ENCODE results near the gene ANO10. TPM values are rescaled to one million over a fixed set of nuclear protein-coding genes. Genes with fewer than 3 reads are reported as not detected.
"Not testable (repeated sequence)": the region's sequence is repeated elsewhere in the genome, so short reads cannot be mapped to it uniquely, and the experiment has no call there.

The ANO10 gene
- total and polyA plus RNA-seq, 4 donors = 19.9 to 33.2 (median 25.3) TPM

DNA sequence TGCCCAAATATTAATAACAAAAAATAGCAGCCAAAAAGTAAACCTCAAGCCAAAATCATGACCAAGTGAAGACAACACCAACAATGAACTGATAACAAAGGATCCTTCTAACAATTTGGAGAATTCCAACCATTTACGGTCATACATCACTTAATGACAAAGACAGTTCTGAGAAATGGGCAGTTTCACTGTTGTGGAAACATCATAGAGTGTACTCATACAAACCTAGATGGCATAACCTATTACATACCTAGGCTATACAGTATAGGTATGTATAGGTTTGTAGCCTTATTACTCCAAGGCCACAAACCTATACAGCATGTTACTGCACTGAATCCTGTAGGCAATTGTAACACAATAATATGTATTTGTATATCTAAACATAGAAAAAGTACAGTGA lies 12.4 kb downstream of the ANO10 start:
- 98 to 99% methylated on average over 1 of the region's 1 CpG for WGBS, 2 donors
- Histone ChIP-seq H3K27ac (ENCODE audit: low read depth in 1 of 2, low read length in 1 of 2) (no peak overlapping the region), H3K9me3 (ENCODE audit: control insufficient read depth in 4 of 4, insufficient read depth in 3 of 4, low read length in 3 of 4) (no peaks in the 10 kb centered on the region), H3K36me3 (ENCODE audit: control insufficient read depth in 4 of 4, insufficient read depth in 4 of 4, low read length in 4 of 4) (peaks cover 0 to 5% (median 3%) of the 10 kb centered on the region in 4 donors), H3K27me3 (ENCODE audit: control insufficient read depth in 3 of 3, insufficient read depth in 3 of 3, low read length in 2 of 3) (no peaks in the 10 kb centered on the region), H3K9ac (ENCODE audit: insufficient read depth in 1 of 2, low read length in 2 of 2) (no peak overlapping the region), H3K4me1 (ENCODE audit: control insufficient read depth in 5 of 5, insufficient read depth in 5 of 5, low read length in 5 of 5) (no peaks in the 10 kb centered on the region), H3K4me3 (no peak overlapping the region)
- DNase-seq = no peak
- no peak for TF ChIP-seq CTCF (IDR thresholded peaks at IDR 0.05; ENCODE audit: control extremely low read depth, extremely low read depth)
- ATAC-seq (ENCODE audit: insufficient read depth, low FRiP score) = no peak

- no peak overlapping the region for H3K9ac ChIP-seq (ENCODE audit: insufficient read depth in 1 of 2, low read length in 2 of 2)
These were observed 13.1 kb downstream of the ANO10 start for GRCh38 chr3:43608751-43609150.

GRCh38 chr3:43606284-43606683 lies 15.5 kb downstream of the ANO10 start:
- 68 to 70% methylated on average over 2 of the region's 2 CpGs for WGBS, 2 donors
- no peak for ATAC-seq (ENCODE audit: insufficient read depth, low FRiP score)

More at GRCh38 chr3:43608751-43609150, 13.1 kb downstream of the ANO10 start:
- Histone ChIP-seq H3K36me3 (ENCODE audit: control insufficient read depth in 4 of 4, insufficient read depth in 4 of 4, low read length in 4 of 4) (peaks cover 0 to 6% (median 3%) of the 10 kb centered on the region in 4 donors), H3K4me1 (ENCODE audit: control insufficient read depth in 5 of 5, insufficient read depth in 5 of 5, low read length in 5 of 5) (no peaks in the 10 kb centered on the region), H3K4me3 (no peak overlapping the region), H3K9me3 (ENCODE audit: control insufficient read depth in 4 of 4, insufficient read depth in 3 of 4, low read length in 3 of 4) (no peaks in the 10 kb centered on the region), H3K27me3 (ENCODE audit: control insufficient read depth in 3 of 3, insufficient read depth in 3 of 3, low read length in 2 of 3) (no peaks in the 10 kb centered on the region), H3K27ac (ENCODE audit: low read depth in 1 of 2, low read length in 1 of 2) (no peak overlapping the region)
- no peak for DNase-seq
- ATAC-seq (ENCODE audit: insufficient read depth, low FRiP score) = no peak
- TF ChIP-seq CTCF (IDR thresholded peaks at IDR 0.05; ENCODE audit: control extremely low read depth, extremely low read depth) = no peak
- WGBS, 2 donors = 39 to 69% methylated on average over 1 of the region's 1 CpG

GRCh38 chr3:43599959-43600358 lies 21.9 kb downstream of the ANO10 start:
- H3K36me3 ChIP-seq (ENCODE audit: control insufficient read depth in 4 of 4, insufficient read depth in 4 of 4, low read length in 4 of 4); H3K27ac ChIP-seq (ENCODE audit: low read depth in 1 of 2, low read length in 1 of 2); H3K4me3 ChIP-seq; H3K9me3 ChIP-seq (ENCODE audit: control insufficient read depth in 4 of 4, insufficient read depth in 3 of 4, low read length in 3 of 4); H3K4me1 ChIP-seq (ENCODE audit: control insufficient read depth in 5 of 5, insufficient read depth in 5 of 5, low read length in 5 of 5); H3K27me3 ChIP-seq (ENCODE audit: control insufficient read depth in 3 of 3, insufficient read depth in 3 of 3, low read length in 2 of 3); ATAC-seq (ENCODE audit: insufficient read depth, low FRiP score); H3K9ac ChIP-seq (ENCODE audit: insufficient read depth in 1 of 2, low read length in 2 of 2); DNase-seq: not testable (repeated sequence)
- 79 to 90% methylated on average over 2 of the region's 2 CpGs for WGBS, 2 donors

More at GRCh38 chr3:43606284-43606683, 15.5 kb downstream of the ANO10 start:
- no peak for TF ChIP-seq CTCF (IDR thresholded peaks at IDR 0.05; ENCODE audit: control extremely low read depth, extremely low read depth)
- Histone ChIP-seq H3K4me3 (no peak overlapping the region), H3K4me1 (ENCODE audit: control insufficient read depth in 5 of 5, insufficient read depth in 5 of 5, low read length in 5 of 5) (no peaks in the 10 kb centered on the region), H3K36me3 (ENCODE audit: control insufficient read depth in 4 of 4, insufficient read depth in 4 of 4, low read length in 4 of 4) (peaks cover 1 to 13% (median 5%) of the 10 kb centered on the region in 4 donors), H3K9ac (ENCODE audit: insufficient read depth in 1 of 2, low read length in 2 of 2) (no peak overlapping the region), H3K9me3 (ENCODE audit: control insufficient read depth in 4 of 4, insufficient read depth in 3 of 4, low read length in 3 of 4) (peaks cover 0 to 2% (median 0%) of the 10 kb centered on the region in 4 donors), H3K27me3 (ENCODE audit: control insufficient read depth in 3 of 3, insufficient read depth in 3 of 3, low read length in 2 of 3) (no peaks in the 10 kb centered on the region), H3K27ac (ENCODE audit: low read depth in 1 of 2, low read length in 1 of 2) (no peak overlapping the region)
- DNase-seq = no peak
